Right renal pelvis (tissue), 4 donors: ENCODE results near the gene MPPED2. TPM values are rescaled to one million over a fixed set of nuclear protein-coding genes. Genes with fewer than 3 reads are reported as not detected.
A peak's percentile ranks its signal among the peaks of the same experiment; 100 is the strongest.

Experiments
- DNase-seq, 4 donors: peaks; one replicate each; pipeline ENCODE4 v3.0.0-alpha.2; 2013; ENCODE audit warnings: low read depth in 4 of 4, low spot score in 3 of 4, missing footprints in 1 of 4
- polyA plus RNA-seq, 4 donors: library from polyadenylated mRNA; unstranded; fragments of 120-200 nt; gene quantifications; one replicate each; pipeline ENCODE4 v1.2.1, GENCODE V29; 2013; ENCODE audit not compliant: insufficient read length in 4 of 4

The MPPED2 gene
- polyA plus RNA-seq, 4 donors = 17.1 to 25.6 (median 22.6) TPM

DNA sequence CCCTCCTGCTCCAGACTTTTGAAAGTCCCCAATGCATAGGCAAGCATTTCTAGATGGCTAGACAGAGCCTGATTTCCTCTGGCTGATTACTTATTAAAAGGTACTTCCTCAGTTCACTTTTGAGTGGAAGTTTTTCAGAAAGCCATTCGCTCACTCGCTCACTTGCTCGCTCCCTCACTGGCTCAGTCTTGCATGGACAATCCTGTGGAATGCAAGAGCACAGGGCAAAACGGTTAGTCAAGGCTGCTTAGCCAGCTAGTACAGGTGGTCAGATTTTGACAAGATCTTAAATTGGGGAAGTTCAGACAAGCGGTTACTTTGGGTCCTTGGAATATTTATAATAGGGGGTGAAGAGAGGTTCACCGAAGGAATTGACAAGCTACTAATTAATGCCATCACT, 162.3 kb downstream of the MPPED2 start:
- peak; percentile 32 to 80 (median 68) for DNase-seq

- no peak for DNase-seq
Measured at GRCh38 chr11:30423279-30423648, 162.9 kb downstream of the MPPED2 start.

GRCh38 chr11:30422447-30423278, 163.5 kb downstream of the MPPED2 start:
- no peak for DNase-seq

DNA sequence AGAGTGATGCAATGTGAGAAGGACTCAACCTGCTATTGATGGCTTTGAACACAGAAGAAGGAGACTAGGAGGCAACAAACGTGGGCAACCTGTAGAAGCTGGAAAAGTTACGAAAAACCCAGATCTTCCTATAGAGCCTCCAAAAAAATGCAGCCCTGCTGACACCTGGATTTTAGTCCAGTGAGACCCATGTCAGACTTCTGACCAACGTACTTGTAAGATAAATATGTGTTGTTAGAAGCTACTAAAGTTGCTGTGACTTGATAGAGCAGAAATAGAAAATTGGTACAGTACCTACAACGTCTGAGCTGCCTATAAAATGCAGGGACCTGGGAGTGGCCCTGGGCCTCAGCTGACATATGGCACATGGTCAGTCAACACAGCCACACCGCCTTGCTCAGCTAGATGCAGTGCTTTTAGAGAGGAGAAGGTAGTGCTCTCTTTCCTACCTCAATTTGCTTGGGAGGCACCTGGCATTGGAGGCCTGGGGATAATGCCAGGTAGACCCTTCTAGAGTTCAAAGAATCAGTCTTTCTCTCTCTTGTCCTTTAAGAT, 165.8 kb downstream of the MPPED2 start:
- DNase-seq = no peak

GRCh38 chr11:30414806-30415205, 171.3 kb downstream of the MPPED2 start:
- DNase-seq = no peak

- DNase-seq = no peak
Measured at GRCh38 chr11:30414244-30414643, 171.9 kb downstream of the MPPED2 start.

DNA sequence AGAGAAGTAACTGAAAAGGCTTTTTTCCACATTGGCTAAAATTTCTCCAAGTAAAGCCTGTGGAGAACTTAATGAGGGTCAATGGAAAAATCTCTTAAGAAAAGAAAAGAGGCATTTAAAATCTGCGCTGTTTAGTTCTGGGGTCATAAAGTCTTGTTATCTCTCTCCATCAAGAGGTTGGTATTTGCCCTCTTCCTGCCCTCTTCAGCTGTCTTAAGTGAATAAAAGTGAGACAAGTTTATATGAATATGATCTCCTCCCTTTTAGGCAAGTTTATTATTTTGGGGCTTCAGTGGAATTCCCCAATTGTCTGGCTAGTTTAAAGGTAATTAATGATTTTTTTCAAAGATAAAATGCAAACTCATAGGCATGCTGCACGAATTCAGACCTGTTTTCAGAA, 173.6 kb downstream of the MPPED2 start:
- DNase-seq = no peak

- DNase-seq = no peak
Measured at GRCh38 chr11:30411383-30411782, 174.8 kb downstream of the MPPED2 start.

DNA sequence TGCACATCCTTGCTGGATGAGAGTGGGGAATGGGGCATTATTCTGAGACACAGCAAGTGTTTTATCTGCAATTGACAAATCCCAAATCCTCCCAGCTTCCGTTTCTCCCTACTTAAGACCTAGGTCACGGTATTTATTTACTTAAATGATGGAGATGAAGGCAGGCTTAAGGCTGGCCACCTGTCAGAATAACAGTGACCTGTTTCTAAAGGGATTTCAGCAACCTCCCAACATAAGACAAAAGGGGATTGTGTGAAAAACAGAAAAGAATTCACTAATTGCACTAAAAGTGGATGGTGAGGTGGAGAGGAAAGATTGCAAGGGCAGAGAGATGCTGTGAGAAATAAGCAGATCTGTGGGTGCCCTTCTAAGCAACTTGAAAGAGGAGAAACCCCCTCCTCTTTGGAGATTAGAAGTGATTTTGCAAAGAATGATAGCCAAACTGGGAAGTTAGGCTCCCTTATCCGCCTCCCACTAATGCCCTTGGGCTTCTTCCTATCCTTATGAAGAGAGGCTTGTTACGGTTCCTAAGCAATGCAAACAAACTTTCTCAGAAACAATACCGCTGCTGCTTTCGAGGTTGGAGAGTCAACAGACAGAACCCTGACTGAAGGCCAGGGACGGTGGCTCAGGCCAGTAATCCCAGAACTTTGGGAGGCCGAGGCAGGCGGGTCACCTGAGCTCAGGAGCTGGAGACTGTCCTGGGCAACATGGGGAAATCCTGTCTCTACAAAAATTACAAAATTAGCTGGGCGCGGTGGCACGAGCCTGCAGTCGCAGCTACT, 179.0 kb downstream of the MPPED2 start:
- no peak for DNase-seq

- DNase-seq = no peak
Measured at GRCh38 chr11:30405385-30405784, 180.8 kb downstream of the MPPED2 start.

DNA sequence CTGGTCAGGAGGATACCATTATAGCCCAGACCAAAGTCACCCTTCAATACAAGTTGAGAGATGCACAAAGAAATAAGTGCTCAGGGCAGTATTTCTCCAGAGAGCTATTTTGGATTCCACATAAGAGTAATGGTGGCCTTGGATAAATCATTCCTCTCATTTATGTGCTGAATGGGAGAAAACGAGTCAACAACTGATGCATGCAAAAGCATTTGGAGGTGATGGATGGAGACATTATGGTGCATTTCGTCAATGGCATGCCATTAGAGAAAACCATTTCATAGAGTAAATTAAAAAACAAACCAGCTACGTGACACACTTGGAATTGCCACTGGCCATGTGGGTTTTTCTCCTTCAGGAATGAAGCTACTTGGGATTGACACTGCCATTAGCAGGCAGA, 182.0 kb downstream of the MPPED2 start:
- no peak for DNase-seq

DNA sequence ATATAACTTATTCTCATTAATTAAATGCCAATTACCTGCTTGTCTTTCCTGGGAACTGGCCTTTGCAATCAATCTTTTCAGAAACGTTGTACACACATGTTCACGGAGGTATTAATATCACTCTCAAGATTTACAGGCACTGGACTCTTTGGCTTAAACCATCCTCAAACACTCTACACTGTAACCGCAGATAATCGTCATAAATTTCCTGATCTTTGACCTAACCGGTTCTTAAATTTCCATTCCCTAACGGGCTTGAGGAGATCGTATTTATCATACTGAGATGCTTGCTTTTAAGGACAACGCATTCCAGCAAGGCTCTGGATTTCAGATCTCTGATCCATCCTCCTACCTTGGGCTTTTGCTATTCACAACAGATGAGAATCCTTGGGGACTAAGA, 190.4 kb downstream of the MPPED2 start:
- no peak for DNase-seq

DNA sequence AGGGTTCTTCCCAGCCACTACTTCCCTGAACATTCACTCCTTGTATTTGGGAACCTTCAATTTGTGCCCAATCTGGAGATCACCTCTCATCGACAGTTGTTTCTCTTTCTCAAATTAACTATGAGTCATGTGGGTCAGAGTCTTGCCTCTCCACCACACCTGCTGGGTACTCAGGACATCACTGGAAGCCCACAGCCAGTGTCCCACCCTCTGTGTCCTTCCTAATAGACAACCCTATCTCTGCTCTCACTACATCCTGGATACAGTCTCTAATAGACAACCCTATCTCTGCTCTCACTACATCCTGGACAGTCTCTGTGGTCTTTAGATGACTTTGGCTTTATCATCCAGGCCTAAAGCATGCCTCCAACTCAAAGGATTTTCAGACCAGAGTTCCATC, 193.1 kb downstream of the MPPED2 start:
- no peak for DNase-seq

- peak; percentile 43 to 52 (median 48) for DNase-seq
Measured at GRCh38 chr11:30392221-30392784, 193.8 kb downstream of the MPPED2 start.

- no peak for DNase-seq
Measured at GRCh38 chr11:30388957-30389356, 197.2 kb downstream of the MPPED2 start.

- no peak for DNase-seq
Measured at GRCh38 chr11:30387891-30388861, 198.0 kb downstream of the MPPED2 start.

GRCh38 chr11:30381879-30382278, 204.3 kb downstream of the MPPED2 start:
- DNase-seq = no peak

- no peak for DNase-seq
Measured at GRCh38 chr11:30380846-30381245, 205.3 kb downstream of the MPPED2 start.

GRCh38 chr11:30377347-30377746, 208.8 kb downstream of the MPPED2 start:
- DNase-seq = no peak

DNA sequence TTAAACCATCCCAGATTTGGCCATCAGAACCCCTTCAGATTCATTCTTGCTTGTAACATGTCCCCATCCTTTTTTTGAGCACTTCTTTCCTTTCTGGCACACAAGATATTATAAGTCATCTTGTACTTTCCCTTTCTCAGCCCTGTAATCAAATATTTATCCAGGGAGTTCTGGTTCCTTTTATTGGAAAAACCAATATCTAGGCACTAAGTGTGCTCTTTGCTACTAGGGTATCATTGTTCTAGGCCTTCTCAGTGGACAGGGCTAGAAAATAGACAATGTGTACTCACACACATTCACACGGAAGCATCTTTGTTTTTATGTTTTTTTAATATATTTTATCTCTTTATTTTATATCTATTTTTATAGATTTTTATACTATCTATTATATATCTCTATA, 216.0 kb downstream of the MPPED2 start:
- no peak for DNase-seq
